ENCODE results near the gene OTOG. TPM values are rescaled to one million over a fixed set of nuclear protein-coding genes. Genes with fewer than 3 reads are reported as not detected.

OTOG gene
- total and polyA plus RNA-seq, 2 donors (not counting 1 experiment from before 2014, with no cell fraction given), result not detected

- Histone ChIP-seq H3K36me3 (replicated peaks in 1 of 2; ENCODE audit: control extremely low read depth in 1 of 2, control insufficient read depth in 1 of 2, extremely low read depth in 1 of 2, insufficient read depth in 2 of 2, low read length in 1 of 2) (no peaks in the 10 kb centered on the region), H3K4me2 (replicated peaks; ENCODE audit: low read depth, low read length, poor library complexity, severe bottlenecking) (no peak overlapping the region), H3K27me3 (replicated peaks in 1 of 4; ENCODE audit: control extremely low read depth in 1 of 4, control insufficient read depth in 3 of 4, insufficient read depth in 4 of 4, low read length in 3 of 4) (no peaks in the 10 kb centered on the region), H3K27ac (ENCODE audit: low read length in 2 of 2) (no peak overlapping the region), H4K20me1 (ENCODE audit: control insufficient read depth, insufficient read depth, low read length, poor library complexity, severe bottlenecking) (no peaks in the 10 kb centered on the region), H3K9me3 (ENCODE audit: control extremely low read depth in 1 of 3, control insufficient read depth in 2 of 3, insufficient read depth in 1 of 3, low read length in 2 of 3) (no peaks in the 10 kb centered on the region), H3K4me1 (ENCODE audit: control insufficient read depth in 2 of 2, insufficient read depth in 2 of 2, low read length in 2 of 2) (no peaks in the 10 kb centered on the region), H2AFZ (ENCODE audit: insufficient read depth, low read depth, low read length, poor library complexity, severe bottlenecking) (no peak overlapping the region), H3K4me3 (ENCODE audit: control extremely low read depth in 1 of 5, extremely low read depth in 1 of 5, insufficient read depth in 1 of 5, low read depth in 2 of 5, low read length in 4 of 5) (no peak overlapping the region), H3K79me2 (ENCODE audit: control insufficient read depth, insufficient read depth, low read length) (no peaks in the 10 kb centered on the region), H3K9ac (ENCODE audit: low read length) (no peak overlapping the region)
- intact Hi-C loops (cut with micrococcal nuclease), result no loop called here
- DNase-seq (no peak), ATAC-seq (ENCODE audit: low read depth) (no peak)
- Mint-ChIP-seq H3K27ac (no peak overlapping the region), H3K4me1 (no peaks in the 10 kb centered on the region), H3K4me3 (no peak overlapping the region), H3K9me3 (ENCODE audit: insufficient read depth) (no peaks in the 10 kb centered on the region), H3K27me3 (peaks cover 7% of the 10 kb centered on the region)
- POLR2A ChIA-PET, result no interaction called here
- CTCF ChIA-PET, result no interaction called here
- TF ChIP-seq, protein P1, sequence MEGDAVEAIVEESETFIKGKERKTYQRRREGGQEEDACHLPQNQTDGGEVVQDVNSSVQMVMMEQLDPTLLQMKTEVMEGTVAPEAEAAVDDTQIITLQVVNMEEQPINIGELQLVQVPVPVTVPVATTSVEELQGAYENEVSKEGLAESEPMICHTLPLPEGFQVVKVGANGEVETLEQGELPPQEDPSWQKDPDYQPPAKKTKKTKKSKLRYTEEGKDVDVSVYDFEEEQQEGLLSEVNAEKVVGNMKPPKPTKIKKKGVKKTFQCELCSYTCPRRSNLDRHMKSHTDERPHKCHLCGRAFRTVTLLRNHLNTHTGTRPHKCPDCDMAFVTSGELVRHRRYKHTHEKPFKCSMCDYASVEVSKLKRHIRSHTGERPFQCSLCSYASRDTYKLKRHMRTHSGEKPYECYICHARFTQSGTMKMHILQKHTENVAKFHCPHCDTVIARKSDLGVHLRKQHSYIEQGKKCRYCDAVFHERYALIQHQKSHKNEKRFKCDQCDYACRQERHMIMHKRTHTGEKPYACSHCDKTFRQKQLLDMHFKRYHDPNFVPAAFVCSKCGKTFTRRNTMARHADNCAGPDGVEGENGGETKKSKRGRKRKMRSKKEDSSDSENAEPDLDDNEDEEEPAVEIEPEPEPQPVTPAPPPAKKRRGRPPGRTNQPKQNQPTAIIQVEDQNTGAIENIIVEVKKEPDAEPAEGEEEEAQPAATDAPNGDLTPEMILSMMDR (IDR thresholded peaks at IDR 0.05), result no peak
- WGBS (ENCODE audit: insufficient coverage), result 93% methylated on average over 9 of the region's 9 CpGs
Observed at GRCh38 chr11:17524221-17524620, 22.8 kb upstream of the OTOG start.

DNA sequence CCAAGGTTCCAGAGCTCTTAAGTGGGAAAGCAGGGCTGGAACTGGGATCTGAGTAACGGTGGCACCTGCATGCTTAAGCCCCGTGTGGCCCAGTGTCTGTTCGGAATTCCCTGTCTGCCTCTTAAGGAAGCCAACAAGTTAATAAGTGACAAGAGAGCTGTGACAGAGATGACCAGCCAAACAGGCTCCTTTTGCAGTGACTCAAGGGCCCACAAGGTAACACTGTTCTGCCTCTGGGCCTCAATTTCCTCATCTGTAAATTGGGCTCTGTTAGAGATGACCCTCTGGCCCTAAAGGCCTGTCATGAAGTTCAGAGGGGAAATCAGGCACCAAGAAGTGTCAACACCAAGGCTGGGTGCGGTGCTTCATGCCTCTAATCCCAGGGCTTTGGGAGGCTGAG is 21.5 kb upstream of the OTOG start:
- Mint-ChIP-seq H3K27me3 (peaks cover 10% of the 10 kb centered on the region), H3K9me3 (ENCODE audit: insufficient read depth) (no peaks in the 10 kb centered on the region), H3K27ac (no peak overlapping the region), H3K4me1 (no peaks in the 10 kb centered on the region), H3K4me3 (no peak overlapping the region)
- no peaks in the 10 kb centered on the region for H3K9me3 ChIP-seq (ENCODE audit: control extremely low read depth in 1 of 3, control insufficient read depth in 2 of 3, insufficient read depth in 1 of 3, low read length in 2 of 3)
- ChIA-PET POLR2A (no interaction called here), CTCF (interaction anchor here (1.0 to 2.0 kb wide), 2 partner anchors 141 to 172 kb away, joined by 3 to 5 read pairs; no protein-coding TSS in a partner anchor)
- H3K27me3 ChIP-seq (replicated peaks in 1 of 4; ENCODE audit: control extremely low read depth in 1 of 4, control insufficient read depth in 3 of 4, insufficient read depth in 4 of 4, low read length in 3 of 4), result no peaks in the 10 kb centered on the region
- no peak overlapping the region for H3K4me3 ChIP-seq (ENCODE audit: control extremely low read depth in 1 of 5, extremely low read depth in 1 of 5, insufficient read depth in 1 of 5, low read depth in 2 of 5, low read length in 4 of 5)
- intact Hi-C loops (cut with micrococcal nuclease), result no loop called here
- H4K20me1 ChIP-seq (ENCODE audit: control insufficient read depth, insufficient read depth, low read length, poor library complexity, severe bottlenecking), result no peaks in the 10 kb centered on the region
- no peak overlapping the region for H3K9ac ChIP-seq (ENCODE audit: low read length)
- H3K4me2 ChIP-seq (replicated peaks; ENCODE audit: low read depth, low read length, poor library complexity, severe bottlenecking), result no peak overlapping the region
- H3K36me3 ChIP-seq (replicated peaks in 1 of 2; ENCODE audit: control extremely low read depth in 1 of 2, control insufficient read depth in 1 of 2, extremely low read depth in 1 of 2, insufficient read depth in 2 of 2, low read length in 1 of 2), result no peaks in the 10 kb centered on the region
- H3K79me2 ChIP-seq (ENCODE audit: control insufficient read depth, insufficient read depth, low read length), result no peaks in the 10 kb centered on the region
- WGBS (ENCODE audit: insufficient coverage), result 77% methylated on average over 3 of the region's 4 CpGs
- no peak for DNase-seq
- TF ChIP-seq EZH2 (IDR thresholded peaks at IDR 0.05; ENCODE audit: borderline replicate concordance, insufficient read depth, low read depth, low read length, poor library complexity, severe bottlenecking), result no peak
- TF ChIP-seq, protein P1 (IDR thresholded peaks at IDR 0.05), result no peak
- no peak overlapping the region for H2AFZ ChIP-seq (ENCODE audit: insufficient read depth, low read depth, low read length, poor library complexity, severe bottlenecking)
- H3K27ac ChIP-seq (ENCODE audit: low read length in 2 of 2), result no peak overlapping the region
- H3K4me1 ChIP-seq (ENCODE audit: control insufficient read depth in 2 of 2, insufficient read depth in 2 of 2, low read length in 2 of 2), result no peaks in the 10 kb centered on the region
- ATAC-seq (ENCODE audit: low read depth), result no peak
